ENCODE measurements around the gene ADGRD1.

GRCh38 chr12:130909111-130909510, 44.6 kb upstream of the ADGRD1 start:
- TF ChIP-seq CTCF (IDR thresholded peaks at IDR 0.05) (no peak), POLR2A (IDR thresholded peaks at IDR 0.05) (no peak), POLR2AphosphoS5 (IDR thresholded peaks at IDR 0.05; ENCODE audit: insufficient read depth in 1 of 2, low read depth in 1 of 2) (no peak)

All from vagina (tissue), 2 donors.